Measurements from ENCODE around the gene DNAJB1. TPM values are rescaled to one million over a fixed set of nuclear protein-coding genes. Genes with fewer than 3 reads are reported as not detected.

Gene DNAJB1
- total and polyA plus RNA-seq, 2 of the 13 experiments (the other 11 are each of a cell fraction or from before 2014, with no cell fraction given) = 87.5 to 97.3 TPM

- peak; percentile 48; the same call in 1 of the 2 replicates for TF ChIP-seq ZNF639 (CRISPR knock-in tag; conservative IDR thresholded peaks at IDR 0.05)
- no peak for TF ChIP-seq TEAD3 (CRISPR knock-in tag; optimal IDR thresholded peaks at IDR 0.05; ENCODE audit: borderline replicate concordance)
- TF ChIP-seq EZH2 (conservative IDR thresholded peaks at IDR 0.05; ENCODE audit: low read depth, low read length) = no peak
- TF ChIP-seq RFX3 (CRISPR knock-in tag; IDR thresholded peaks at IDR 0.05) = no peak
- TF ChIP-seq HNRNPUL1 (IDR thresholded peaks at IDR 0.05; ENCODE audit: low read depth, low read length) = no peak
- peak; percentile 74; the same call in 1 of the 2 replicates for TF ChIP-seq CAMTA2 (CRISPR knock-in tag; IDR thresholded peaks at IDR 0.05; ENCODE audit: borderline replicate concordance)
- TF ChIP-seq ZNF646 (CRISPR knock-in tag; IDR thresholded peaks at IDR 0.05) = no peak
- TF ChIP-seq TCF7 (IDR thresholded peaks at IDR 0.05; ENCODE audit: low read depth) = no peak
- TF ChIP-seq ATF6 (CRISPR knock-in tag; conservative IDR thresholded peaks at IDR 0.05) = no peak
- peak; percentile 61 for TF ChIP-seq ASH2L (IDR thresholded peaks at IDR 0.05; ENCODE audit: insufficient read length, low read depth, low read length)
- TF ChIP-seq REST (IDR thresholded peaks at IDR 0.05; ENCODE audit: borderline replicate concordance in 1 of 2, low read depth in 1 of 2, low read length in 2 of 2) = peak in 1 of 2 experiments; percentile 40; a peak in 1 of 4 replicates
- TF ChIP-seq HNRNPLL (IDR thresholded peaks at IDR 0.05; ENCODE audit: low read depth, low read length, poor library complexity, severe bottlenecking) = no peak
- TF ChIP-seq ZNF253 (CRISPR knock-in tag; IDR thresholded peaks at IDR 0.05; ENCODE audit: borderline replicate concordance) = no peak
- TF ChIP-seq MEIS2 (CRISPR knock-in tag; IDR thresholded peaks at IDR 0.05) = peak; percentile 37; the same call in 1 of the 2 replicates
- no peak for TF ChIP-seq ZNF550 (CRISPR knock-in tag; IDR thresholded peaks at IDR 0.05; ENCODE audit: borderline replicate concordance)
Observed at GRCh38 chr19:14517840-14518505, at the start of gene DNAJB1 (continued).
